HG02623 (cell line): ENCODE measurements around the gene NIT2.
"Not testable (repeated sequence)": the region's sequence is repeated elsewhere in the genome, so short reads cannot be mapped to it uniquely, and the experiment has no call there.

ENCODE experiments used
- ATAC-seq: cut with Tn5 transposase; IDR thresholded peaks from one replicate; pipeline ENCODE4 v1.9.1; 2021; ENCODE audit warnings: moderate library complexity; ENCODE audit not compliant: unreplicated experiment

Gene NIT2

GRCh38 chr3:100336229-100336628, 1.7 kb downstream of the NIT2 start:
- not testable (repeated sequence) for ATAC-seq

GRCh38 chr3:100338911-100339310, 4.4 kb downstream of the NIT2 start:
- ATAC-seq: no peak

DNA sequence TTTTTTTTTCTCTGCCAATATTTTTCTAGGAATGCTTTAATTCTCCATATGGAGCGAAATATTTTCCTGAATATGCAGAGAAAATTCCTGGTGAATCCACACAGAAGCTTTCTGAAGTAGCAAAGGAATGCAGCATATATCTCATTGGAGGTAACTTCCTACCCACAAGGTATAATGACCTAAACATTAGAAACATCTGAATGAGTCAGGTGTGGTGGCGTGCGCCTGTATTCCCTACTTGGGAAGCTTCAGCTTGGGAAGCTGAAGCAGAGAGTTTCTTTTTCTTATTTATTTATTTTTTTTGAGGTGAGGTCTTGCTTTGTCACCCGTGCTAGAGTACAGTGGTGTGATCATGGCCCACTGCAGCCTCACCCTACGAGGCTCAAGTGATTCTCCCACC, 5.2 kb downstream of the NIT2 start:
- no peak for ATAC-seq

DNA sequence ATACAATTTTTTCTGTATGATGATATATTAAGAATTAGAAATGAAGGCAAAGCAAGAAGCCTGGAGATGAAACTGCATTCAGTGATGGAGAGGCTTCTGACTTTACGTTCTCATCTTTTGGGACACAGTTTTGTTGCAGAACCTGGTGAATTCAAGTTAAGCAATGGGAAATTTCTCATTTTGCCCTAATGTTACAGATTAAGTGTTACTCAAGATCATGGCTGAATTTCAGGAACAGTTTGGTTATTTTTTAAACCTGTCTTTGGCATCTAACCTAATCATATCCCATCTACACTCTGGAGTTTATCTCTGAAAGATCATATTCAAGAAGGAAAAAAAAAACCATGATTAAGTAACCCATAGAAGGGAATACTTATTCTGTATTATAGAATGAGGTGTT, 6.0 kb downstream of the NIT2 start:
- no peak for ATAC-seq

- no peak for ATAC-seq
These were observed 14.2 kb downstream of the NIT2 start for GRCh38 chr3:100348727-100349126.

DNA sequence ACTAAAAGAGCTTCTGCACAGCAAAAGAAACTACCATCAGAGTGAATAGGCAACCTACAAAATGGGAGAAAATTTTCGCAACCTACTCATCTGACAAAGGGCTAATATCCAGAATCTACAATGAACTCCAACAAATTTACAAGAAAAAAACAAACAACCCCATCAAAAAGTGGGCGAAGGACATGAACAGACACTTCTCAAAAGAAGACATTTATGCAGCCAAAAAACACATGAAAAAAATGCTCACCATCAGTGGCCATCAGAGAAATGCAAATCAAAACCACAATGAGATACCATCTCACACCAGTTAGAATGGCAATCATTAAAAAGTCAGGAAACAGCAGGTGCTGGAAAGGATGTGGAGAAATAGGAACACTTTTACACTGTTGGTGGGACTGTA, 17.2 kb downstream of the NIT2 start:
- ATAC-seq: not testable (repeated sequence)

DNA sequence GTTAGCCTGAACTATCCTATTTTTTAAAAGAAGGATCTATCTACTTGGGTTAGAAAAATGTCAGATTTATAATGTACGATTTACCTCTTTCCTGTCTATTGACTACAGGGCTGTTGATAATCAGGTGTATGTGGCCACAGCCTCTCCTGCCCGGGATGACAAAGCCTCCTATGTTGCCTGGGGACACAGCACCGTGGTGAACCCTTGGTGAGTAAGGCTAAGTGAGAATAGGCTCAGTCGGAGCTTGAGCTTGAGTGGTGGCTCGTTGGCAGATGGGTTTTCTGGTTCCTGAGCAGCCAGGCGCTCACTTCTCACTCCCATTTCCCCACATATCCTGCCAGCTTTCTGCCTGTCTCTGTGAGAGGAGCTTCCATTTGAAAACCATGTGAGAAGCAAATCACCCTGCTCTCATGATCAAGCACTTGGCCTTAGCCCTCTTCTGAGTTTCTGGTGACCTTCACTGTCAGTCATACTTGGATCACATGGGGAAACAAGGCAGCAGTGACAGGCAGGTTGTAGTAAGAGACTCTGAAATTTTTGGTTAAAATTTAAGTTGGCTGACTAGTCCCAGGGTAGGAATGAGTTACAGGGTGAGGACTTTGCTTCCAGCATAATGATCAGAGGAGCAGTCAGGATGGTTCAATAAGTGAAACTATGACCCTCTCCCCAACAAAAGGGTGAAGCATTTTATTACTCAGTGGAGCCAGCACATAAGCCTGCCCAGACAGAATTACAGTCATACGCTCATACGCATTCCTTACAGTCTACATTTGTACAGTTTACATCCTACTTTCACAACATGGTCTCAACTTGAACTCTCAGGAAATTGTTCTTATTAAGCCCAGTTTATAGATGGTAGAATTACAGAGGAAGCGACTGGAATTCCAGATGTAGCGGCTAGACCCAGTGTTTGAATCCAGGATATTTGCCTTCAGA, 18.0 kb downstream of the NIT2 start:
- ATAC-seq: no peak

DNA sequence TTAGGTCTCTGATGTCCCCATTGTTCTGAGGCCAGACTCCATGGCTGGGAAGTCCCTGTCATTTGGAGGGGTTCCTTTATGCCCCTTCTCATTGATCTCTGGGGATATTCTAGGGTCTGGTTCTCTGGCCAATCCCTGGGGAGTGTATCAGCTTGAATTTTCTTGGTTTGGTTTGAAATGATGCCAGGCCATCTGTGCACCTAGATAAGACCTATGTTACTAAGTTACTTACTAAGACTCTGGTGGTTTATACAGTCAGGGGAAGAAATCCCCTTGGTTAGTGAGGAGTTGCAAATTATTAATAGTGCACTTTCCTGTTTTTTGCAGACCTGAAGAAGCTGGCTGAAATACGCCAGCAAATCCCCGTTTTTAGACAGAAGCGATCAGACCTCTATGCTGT, 20.3 kb downstream of the NIT2 start:
- ATAC-seq: no peak

DNA sequence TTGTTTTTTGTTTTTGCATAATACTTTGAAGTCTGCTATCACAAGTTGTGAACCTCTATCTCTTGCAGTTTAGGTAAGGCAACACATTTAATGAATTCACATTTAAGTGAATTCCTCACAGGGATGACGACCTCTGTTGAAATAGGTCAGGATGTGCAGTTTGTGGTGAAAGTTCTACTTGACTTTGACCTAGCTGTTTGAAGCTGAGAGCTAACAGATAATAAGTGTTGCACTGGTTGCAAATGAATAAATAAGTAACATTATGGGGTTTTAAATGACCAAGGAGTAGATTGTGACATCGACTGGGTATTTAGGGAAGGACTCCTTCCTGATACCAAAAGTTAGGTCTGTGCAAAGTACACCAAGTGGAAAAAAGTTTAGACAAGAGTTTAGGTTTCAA, 23.9 kb downstream of the NIT2 start:
- no peak for ATAC-seq

DNA sequence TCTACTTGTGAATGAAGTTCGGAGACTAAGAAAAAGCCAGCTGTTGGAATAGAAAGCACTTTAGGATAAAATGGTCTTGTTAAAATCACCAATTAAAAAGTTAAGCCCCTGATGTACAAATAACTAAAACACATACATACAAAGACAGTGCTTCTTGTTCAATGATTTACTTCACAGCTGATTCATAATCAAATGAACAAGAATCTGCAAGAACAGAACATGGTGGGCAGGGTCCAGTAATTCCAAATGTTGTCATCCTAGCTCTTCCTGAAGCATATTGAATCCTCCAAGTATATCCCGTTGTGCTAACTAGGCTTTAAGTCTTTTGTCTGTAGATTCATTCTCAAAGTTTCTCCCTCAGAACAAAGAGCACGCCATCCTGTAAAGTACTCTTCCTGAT, 24.5 kb downstream of the NIT2 start:
- no peak for ATAC-seq

DNA sequence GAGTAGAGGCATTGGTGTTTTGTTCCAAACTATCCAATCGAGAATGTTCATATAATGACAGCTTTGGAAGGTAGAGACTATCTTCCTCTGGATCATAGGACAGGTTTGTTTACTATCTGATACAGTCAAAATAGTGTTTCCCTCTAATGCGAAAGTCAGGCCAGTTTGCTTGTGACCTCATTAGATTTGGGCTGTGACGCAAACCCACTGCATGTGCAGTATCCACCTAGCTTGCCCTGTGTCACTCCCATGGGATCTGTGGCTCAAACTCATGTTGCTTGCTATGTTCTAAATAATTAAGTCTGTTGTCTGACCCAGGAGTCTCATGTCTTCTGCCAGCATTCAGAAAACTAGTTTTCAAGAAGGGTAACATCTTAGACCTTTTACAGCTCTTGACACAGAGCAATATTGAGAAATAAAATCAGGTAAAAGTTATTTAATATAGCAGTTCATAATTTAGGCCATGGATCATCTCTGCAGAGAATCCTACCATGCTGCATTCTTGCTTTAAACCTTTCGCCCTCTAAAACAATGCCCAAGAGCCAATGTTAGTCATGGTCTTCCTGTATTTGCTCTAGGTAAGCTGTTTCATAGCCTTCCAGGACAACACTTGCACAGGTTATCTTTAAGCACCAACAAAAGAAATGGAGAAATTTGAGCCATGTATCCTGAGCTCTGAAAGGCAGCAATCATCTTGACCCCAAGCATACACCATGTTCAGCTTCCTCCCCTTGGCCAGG, 26.4 kb downstream of the NIT2 start:
- no peak for ATAC-seq

DNA sequence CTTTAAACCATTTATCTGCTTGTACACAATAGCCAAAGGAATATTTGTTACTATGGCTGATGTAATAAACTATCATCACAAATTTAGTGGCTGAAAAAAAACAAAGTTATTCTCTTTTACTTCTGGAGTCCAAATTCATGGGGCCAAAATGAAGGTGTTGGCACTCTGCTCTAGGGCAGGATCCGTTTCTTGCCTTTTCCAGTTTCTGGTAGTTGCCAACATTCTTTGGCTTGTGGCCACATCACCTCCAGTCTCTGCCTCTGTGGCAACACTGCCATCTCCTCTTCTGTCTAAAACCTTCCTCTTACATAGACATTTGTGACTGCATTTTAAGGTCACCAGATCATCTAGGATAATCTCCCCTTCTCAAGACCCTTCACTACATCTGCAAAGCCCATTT, 27.3 kb downstream of the NIT2 start:
- ATAC-seq: no peak

DNA sequence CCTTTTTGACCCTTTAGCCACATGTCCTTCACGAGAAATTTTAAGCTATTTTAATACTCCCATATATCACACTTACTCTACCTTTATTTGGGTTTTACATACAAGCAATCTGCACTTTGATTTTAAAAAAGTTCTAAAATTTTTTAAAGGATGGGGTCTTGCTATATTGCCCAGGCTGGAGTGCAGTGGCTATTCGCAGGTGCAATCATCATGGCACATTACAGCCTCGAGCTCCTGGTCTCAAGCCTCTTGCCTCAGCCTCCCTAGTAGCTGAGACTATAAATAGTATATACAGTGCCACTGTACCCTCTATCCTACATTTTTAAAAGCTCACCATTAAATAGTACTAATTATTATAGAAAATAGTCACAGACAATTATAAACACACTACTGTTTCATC, 29.9 kb downstream of the NIT2 start:
- no peak for ATAC-seq

DNA sequence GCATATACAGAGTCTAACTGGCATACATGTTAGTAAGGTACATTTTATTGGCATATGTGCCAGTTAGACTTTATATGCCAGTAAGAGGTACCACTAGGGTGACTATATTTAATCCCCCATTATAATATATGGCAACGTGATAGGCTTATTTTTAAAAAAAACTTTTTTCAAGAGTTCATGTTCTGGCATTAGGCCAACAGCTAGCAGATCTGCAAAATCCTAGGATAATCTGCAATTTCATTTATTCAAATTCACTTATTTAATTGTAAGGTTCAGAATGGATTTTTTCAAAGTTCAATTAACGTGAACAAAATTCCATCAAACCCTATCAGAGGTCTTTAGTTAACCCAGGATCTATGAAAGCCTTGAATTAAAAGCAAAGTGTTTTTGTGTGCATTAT, 31.9 kb downstream of the NIT2 start:
- ATAC-seq: no peak

GRCh38 chr3:100368441-100368840, 33.9 kb downstream of the NIT2 start:
- no peak for ATAC-seq

DNA sequence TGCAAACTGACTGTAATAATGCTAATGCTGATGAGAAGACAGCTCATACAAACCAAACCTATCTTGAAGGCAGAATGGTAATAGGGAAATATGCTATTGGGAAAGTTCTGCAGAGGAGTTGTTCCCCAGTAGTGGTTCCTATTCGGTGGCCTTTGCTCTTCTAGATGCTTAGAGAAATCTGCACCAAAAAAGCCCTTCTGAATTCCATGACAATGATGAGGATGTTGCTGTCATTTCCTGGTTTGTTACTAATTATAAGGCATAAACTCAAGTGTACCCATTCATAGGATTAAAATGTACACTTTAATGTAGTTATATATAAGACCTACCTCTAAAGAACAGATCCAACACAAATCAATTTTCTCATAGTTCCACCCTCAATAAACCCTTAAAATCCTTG, 36.2 kb downstream of the NIT2 start:
- no peak for ATAC-seq

DNA sequence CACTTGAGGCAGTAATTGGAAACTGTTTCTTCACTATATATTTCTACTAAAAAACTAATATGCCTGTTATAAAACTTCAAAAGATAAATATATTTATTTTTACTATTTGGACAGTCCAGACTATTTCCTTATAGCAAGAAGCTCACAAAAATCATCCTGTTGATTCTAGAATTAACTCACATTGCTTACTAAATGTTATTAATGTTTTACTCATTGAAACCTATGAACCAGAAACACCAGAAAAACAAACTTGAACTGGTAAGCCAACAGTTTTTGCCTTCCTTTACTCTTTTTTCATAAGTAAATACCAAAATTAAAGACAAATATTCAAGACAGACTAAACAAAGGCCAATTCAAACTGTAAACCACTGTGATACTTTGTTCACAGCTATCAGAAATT, 40.0 kb downstream of the NIT2 start:
- ATAC-seq: no peak

DNA sequence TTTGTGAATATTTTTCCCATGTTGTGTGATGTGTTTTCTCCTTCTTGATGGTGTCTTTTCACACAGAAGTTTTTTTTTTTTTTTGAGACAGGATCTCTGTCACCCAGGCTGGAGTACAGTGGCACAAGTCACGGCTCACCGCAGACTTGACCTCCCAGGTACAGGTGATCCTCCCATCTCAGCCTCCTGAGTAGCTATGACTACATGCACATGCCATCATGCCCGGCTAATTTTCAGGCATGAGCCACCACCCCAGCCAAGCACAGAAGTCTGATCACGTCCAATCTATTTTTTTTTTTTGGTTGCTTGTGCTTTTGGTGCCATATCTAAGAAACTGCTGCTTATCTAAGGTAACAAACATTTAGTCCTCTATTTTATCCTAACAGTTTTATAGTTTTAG, 41.7 kb downstream of the NIT2 start:
- ATAC-seq: no peak

- ATAC-seq: no peak
These were observed 50.4 kb downstream of the NIT2 start for GRCh38 chr3:100384733-100385525.

DNA sequence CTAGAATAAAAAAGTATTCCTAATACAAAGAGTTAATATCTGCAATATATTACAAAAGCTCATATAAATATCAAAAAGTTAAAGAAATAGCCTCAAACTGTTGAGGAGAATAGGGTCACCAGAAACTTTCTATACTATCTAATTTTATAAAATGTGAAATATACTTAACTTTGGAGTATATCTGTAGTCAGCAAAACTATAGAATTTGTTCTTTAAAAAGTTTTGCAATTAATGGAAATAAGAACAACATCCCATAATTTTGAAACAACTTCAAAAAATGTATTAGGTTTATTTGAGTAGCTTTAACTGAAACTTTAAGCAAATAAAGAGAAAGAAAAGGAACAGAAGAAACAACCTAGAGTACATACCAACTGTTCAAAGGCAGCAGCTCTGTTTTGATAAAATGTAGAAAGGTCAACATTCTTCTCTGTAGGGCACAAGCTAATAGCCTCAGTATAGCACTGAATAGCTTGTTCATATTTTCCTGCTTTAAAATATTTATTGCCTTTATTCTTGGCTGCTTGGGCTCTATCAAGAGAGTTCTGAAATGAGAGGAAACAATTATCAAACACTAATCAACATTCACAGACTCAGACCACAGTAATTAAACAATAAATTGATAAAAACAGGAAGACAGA, 52.0 kb downstream of the NIT2 start:
- no peak for ATAC-seq

GRCh38 chr3:100389025-100389424, 54.5 kb downstream of the NIT2 start:
- no peak for ATAC-seq
